ENCODE results near the gene ZNF33B.

GRCh38 chr10:42594246-42594650 is 44.1 kb downstream of the ZNF33B start:
- TF ChIP-seq GABPA (IDR thresholded peaks at IDR 0.05; ENCODE audit: low read depth): no peak
- TF ChIP-seq CTCF (IDR thresholded peaks at IDR 0.05; ENCODE audit: insufficient read depth, low read length): no peak
- TF ChIP-seq REST (IDR thresholded peaks at IDR 0.05; ENCODE audit: insufficient replicate concordance, low read depth): no peak
- TF ChIP-seq POLR2AphosphoS5 (IDR thresholded peaks at IDR 0.05; ENCODE audit: low read depth): no peak
- no peak for TF ChIP-seq SPI1 (IDR thresholded peaks at IDR 0.05; ENCODE audit: borderline replicate concordance, low read depth)
